ENCODE results near the gene TRIM58. TPM values are rescaled to one million over a fixed set of nuclear protein-coding genes. Genes with fewer than 3 reads are reported as not detected.

Gene TRIM58
- total RNA-seq, 1 experiment from 2014 or later: not detected

- CTCF ChIA-PET: no interaction called here
- BruUV-seq (replicated peaks): no TSS peak
- Histone ChIP-seq H3K4me1 (ENCODE audit: control insufficient read depth, insufficient read depth, low read length) (no peaks in the 10 kb centered on the region), H3K36me3 (ENCODE audit: control insufficient read depth, insufficient read depth, low read length) (no peaks in the 10 kb centered on the region), H3K9me3 (ENCODE audit: control insufficient read depth, insufficient read depth, low read depth, low read length) (no peaks in the 10 kb centered on the region), H3K4me3 (ENCODE audit: low read depth in 2 of 2, low read length in 2 of 2) (no peak overlapping the region), H3K27ac (ENCODE audit: low read length) (no peak overlapping the region), H3K27me3 (ENCODE audit: control insufficient read depth, insufficient read depth, low read length) (no peaks in the 10 kb centered on the region)
- TF ChIP-seq CTCF (IDR thresholded peaks at IDR 0.05) (no peak), TCF7L2 (IDR thresholded peaks at IDR 0.05; ENCODE audit: low read depth, low read length) (no peak), POLR2AphosphoS5 (IDR thresholded peaks at IDR 0.05; ENCODE audit: low read depth, low read length) (no peak), REST (IDR thresholded peaks at IDR 0.05; ENCODE audit: insufficient read depth in 1 of 2, low read depth in 2 of 2, low read length in 1 of 2) (no peak), SIN3A (IDR thresholded peaks at IDR 0.05; ENCODE audit: borderline replicate concordance, insufficient read depth, low read depth, low read length) (no peak)
- ATAC-seq (no peak), DNase-seq (ENCODE audit: low read depth, low spot score) (no peak)
- POLR2A ChIA-PET: no interaction called here
- in situ Hi-C loops (cut with HindIII; ENCODE audit: low pct_unique_long_range_greater_than_20kb, low sequenced_read_pairs) (no loop called here), intact Hi-C loops (cut with micrococcal nuclease; ENCODE audit: unreplicated experiment) (no loop called here)
These were observed 31.6 kb upstream of the TRIM58 start for GRCh38 chr1:247825362-247825761.

GRCh38 chr1:247829656-247830055 is 27.3 kb upstream of the TRIM58 start:
- POLR2A ChIA-PET: no interaction called here
- no TSS peak for BruUV-seq (replicated peaks)
- ATAC-seq (no peak), DNase-seq (ENCODE audit: low read depth, low spot score) (no peak)
- no peaks in the 10 kb centered on the region for H3K27me3 ChIP-seq (ENCODE audit: control insufficient read depth, insufficient read depth, low read length)
- H3K36me3 ChIP-seq (ENCODE audit: control insufficient read depth, insufficient read depth, low read length): no peaks in the 10 kb centered on the region
- TF ChIP-seq CTCF (IDR thresholded peaks at IDR 0.05) (no peak), SIN3A (IDR thresholded peaks at IDR 0.05; ENCODE audit: borderline replicate concordance, insufficient read depth, low read depth, low read length) (no peak), REST (IDR thresholded peaks at IDR 0.05; ENCODE audit: insufficient read depth in 1 of 2, low read depth in 2 of 2, low read length in 1 of 2) (no peak), POLR2AphosphoS5 (IDR thresholded peaks at IDR 0.05; ENCODE audit: low read depth, low read length) (no peak), TCF7L2 (IDR thresholded peaks at IDR 0.05; ENCODE audit: low read depth, low read length) (no peak)
- no peaks in the 10 kb centered on the region for H3K9me3 ChIP-seq (ENCODE audit: control insufficient read depth, insufficient read depth, low read depth, low read length)
- no peak overlapping the region for H3K4me3 ChIP-seq (ENCODE audit: low read depth in 2 of 2, low read length in 2 of 2)
- intact Hi-C loops (cut with micrococcal nuclease; ENCODE audit: unreplicated experiment): no loop called here
- CTCF ChIA-PET: interaction anchor here (0.6 kb wide), 1 partner anchor 10 kb away, joined by 3 read pairs; no protein-coding TSS in a partner anchor
- H3K4me1 ChIP-seq (ENCODE audit: control insufficient read depth, insufficient read depth, low read length): no peaks in the 10 kb centered on the region
- H3K27ac ChIP-seq (ENCODE audit: low read length): no peak overlapping the region
- in situ Hi-C loops (cut with HindIII; ENCODE audit: low pct_unique_long_range_greater_than_20kb, low sequenced_read_pairs): no loop called here

All from Panc1 (cell line).